HG03066 (cell line): ENCODE measurements around the gene SLC4A1.

ENCODE experiments used
- ATAC-seq: cut with Tn5 transposase; IDR thresholded peaks from one replicate; pipeline ENCODE4 v1.9.1; 2021; ENCODE audit warnings: low read depth; ENCODE audit not compliant: unreplicated experiment

SLC4A1 gene

DNA sequence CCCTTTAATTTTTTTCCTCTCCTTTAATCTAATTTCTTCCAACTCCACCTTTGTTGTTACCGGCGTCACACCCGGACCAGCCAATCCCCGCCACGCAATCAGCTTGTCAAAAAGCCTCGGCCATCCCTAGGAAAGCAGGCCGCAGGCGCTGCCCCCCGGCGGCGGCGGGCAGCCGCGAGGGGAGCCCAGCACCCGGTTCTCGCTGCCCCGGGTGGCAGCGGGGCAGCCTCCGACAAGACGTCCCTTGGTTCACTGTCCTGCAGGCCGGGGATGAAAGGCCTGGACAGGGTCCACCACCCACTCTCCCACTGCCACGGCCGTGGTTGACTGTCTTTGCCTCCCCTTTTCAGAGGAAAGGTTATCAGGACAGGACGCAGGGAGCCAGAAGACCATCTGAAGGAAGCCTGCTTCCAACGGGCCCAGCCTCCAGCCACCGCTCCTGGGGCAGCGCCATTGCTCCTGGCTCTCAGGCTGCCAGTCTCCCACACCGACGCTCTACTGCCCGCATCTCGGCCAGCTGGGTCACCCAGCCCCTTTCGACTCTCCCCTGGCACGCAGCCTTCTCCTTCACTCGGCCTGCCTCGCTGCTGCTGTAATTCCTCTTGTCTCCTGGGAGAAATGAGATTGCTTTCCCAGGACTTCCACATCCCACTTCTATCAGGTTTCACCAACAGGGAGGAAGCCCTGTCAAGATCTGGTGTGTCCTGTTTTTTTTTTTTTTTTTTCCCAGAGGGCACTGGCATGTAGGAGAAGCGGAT, 45.6 kb downstream of the SLC4A1 start:
- no peak for ATAC-seq

- ATAC-seq: no peak
Measured at GRCh38 chr17:44221862-44222111, 46.1 kb downstream of the SLC4A1 start.

DNA sequence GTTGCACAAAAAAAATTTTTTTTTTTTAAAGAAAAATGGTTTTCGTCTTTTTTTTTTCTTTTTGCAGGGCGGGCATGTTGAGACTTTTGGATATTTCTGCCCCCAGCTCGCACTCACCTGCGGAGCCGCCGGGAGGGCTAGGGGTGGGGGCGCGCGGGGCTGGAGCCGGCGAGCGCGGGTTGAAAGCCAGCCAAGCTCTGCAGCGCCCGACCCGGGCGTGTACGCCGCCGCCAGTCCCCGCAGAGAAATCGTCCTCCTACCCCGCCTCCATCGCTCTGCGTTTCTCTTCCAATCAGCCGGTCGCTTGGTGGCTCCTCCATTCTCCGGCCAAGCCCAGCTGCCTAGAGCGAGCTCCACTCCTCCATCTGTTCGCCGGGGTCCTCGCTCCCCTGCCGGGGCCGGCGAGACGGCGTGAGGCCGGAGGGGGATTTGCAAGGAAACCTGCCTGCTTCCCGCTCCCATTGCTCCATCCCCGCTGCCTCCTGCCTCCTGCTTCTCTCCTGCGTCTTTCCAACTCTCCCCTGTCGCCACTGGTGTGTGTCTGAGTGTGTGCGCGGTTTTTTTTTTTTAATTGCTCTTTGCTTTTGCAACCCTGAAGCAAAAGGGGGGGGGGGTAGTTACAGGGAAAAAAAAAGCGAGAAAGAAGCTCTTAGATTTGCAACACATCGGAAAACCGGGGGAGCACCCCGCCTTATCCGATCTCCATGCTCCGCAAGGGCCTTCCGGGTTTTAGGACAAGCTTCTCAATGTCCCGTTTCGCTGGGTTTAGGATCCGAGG, 46.7 kb downstream of the SLC4A1 start:
- no peak for ATAC-seq

DNA sequence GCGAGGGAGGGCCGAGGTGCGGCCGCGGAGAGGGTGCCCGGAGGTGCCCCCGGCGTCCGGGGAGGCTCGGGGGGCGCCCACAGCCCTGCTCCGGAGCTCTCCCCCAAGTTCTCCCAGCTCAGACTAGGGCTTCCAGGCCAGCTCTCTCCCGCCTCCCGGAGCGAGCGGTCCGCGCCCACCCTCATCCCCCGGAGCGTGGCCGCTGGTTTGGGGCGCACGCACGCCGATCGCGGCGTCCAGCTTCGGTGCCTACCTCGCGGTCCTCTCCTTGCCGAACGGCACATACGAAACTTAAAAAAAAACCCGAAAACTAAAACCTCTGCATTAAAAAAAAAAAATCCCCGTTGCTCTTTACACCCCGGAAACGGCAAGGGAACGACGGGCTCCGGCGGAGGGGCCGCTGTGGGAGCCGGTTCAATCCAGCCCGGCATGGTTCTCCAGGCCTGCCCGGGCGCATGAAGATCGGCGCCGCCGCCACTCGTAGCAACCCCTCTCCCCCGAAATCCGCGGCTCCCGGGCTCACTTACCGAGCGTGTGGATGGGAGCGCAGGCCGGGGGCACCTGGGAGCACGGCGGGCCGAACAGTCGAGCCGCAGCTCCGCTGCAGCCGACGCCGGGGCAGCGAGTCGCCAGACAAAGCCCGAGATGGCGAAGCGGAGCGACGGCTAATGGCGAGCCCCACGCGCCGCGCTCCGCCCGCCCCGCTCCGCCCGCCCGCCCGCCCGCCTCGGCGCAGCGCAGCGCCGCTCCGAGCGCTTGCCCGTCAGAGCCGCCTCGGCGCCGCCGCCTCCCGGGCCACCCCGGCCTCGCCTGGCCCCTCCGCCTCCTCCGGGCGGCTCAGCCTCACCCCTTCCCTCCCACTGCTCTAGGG, 47.5 kb downstream of the SLC4A1 start:
- no peak for ATAC-seq

GRCh38 chr17:44219616-44220212, 48.2 kb downstream of the SLC4A1 start, which contains the start of gene UBTF:
Gene UBTF (minus strand): TSS chr17:44219675. CDS start chr17:44218229, 1,446 bp downstream.
- no peak for ATAC-seq

DNA sequence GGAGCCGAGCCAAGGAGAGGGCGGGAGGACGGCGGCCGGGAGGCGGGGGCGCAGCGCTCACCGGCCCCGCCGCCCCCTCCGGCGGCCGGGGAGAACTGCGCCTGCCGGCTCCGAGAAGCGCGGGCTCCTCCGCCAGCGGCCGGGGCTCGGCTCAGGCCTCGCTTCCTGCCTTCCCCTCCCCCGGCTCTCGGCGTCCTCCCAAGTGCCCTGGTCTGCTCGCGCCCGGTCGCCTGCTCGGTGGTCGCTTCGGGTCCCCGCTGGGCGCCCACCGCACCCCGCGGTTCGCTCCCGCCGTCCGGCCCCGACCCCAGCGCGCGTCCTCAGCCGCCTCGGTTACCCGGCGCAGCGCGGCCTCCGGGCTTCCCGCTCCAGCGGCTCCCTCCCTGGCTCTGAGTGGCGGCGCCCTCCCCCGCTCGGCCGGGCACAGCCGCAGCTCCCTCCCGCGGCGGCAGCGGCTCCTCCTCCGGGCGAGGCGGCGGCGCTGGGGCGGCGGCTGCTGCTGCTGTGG, 48.8 kb downstream of the SLC4A1 start:
- ATAC-seq: peak; percentile 22

- peak; percentile 26 for ATAC-seq
Measured at GRCh38 chr17:44218344-44219107, 49.4 kb downstream of the SLC4A1 start.

- no peak for ATAC-seq
Measured at GRCh38 chr17:44217738-44218343, 50.1 kb downstream of the SLC4A1 start.

DNA sequence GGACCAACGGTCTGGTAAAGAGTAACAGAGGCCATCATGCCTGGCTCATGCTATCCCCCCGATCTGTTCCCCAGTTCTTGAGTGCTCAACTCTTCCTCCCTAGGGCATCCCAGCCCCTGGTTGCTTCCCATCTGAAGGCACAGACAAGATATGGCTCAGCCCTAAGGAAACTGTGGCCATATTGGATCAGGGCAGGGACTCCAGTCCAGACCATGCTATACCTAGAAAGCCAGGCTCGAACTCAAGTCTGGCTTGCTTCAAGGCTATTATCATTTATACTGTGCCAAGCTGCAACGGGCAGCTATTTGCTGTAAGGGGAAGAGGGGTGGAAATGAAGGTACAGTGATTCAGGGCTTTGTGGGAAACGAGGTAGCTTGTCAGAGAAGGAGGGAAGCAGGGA, 51.2 kb downstream of the SLC4A1 start:
- ATAC-seq: no peak

DNA sequence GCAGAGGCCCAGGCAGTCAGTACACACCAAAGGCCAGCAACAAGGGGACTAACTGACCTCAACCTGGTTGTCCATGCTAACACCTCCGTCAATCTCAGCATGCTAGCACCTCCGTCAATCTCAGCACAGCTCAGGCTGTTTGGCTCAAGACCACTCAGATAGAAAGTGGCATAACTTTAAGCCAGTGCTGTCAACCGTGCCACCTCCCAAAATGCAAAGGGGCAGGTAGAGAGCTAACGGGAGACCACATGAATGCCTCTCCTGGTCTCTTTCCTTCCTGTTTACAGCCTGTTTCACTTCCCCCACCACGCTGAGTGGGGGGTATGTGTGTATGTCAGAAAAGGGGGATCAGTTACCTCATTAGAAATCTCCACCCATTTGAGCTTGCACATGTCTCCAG, 51.8 kb downstream of the SLC4A1 start:
- ATAC-seq: no peak

DNA sequence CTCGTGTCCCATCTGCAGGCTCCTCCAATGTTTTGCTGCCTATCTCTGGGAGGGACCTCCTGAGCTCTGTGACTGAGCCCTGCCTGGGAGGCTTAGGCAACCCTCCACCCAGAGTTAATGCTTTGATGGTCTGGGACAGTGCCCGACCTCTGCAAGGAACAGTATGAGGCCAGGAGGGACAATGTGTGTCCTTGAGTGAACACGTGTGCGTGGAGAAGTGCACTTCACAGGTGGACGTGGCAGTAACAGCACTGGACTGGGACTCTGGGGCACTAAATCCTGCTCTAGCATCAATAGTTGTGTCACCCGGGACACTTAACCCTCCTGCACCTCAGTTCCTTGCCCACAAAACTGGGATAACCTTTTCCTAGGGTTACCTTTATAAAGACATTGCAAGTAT, 53.0 kb downstream of the SLC4A1 start:
- no peak for ATAC-seq

GRCh38 chr17:44214230-44214494, 53.8 kb downstream of the SLC4A1 start:
- no peak for ATAC-seq

GRCh38 chr17:44213403-44214229, 54.3 kb downstream of the SLC4A1 start:
- ATAC-seq: no peak

- no peak for ATAC-seq
Measured at GRCh38 chr17:44212507-44213402, 55.2 kb downstream of the SLC4A1 start.

GRCh38 chr17:44211281-44212265, 56.4 kb downstream of the SLC4A1 start:
- no peak for ATAC-seq

DNA sequence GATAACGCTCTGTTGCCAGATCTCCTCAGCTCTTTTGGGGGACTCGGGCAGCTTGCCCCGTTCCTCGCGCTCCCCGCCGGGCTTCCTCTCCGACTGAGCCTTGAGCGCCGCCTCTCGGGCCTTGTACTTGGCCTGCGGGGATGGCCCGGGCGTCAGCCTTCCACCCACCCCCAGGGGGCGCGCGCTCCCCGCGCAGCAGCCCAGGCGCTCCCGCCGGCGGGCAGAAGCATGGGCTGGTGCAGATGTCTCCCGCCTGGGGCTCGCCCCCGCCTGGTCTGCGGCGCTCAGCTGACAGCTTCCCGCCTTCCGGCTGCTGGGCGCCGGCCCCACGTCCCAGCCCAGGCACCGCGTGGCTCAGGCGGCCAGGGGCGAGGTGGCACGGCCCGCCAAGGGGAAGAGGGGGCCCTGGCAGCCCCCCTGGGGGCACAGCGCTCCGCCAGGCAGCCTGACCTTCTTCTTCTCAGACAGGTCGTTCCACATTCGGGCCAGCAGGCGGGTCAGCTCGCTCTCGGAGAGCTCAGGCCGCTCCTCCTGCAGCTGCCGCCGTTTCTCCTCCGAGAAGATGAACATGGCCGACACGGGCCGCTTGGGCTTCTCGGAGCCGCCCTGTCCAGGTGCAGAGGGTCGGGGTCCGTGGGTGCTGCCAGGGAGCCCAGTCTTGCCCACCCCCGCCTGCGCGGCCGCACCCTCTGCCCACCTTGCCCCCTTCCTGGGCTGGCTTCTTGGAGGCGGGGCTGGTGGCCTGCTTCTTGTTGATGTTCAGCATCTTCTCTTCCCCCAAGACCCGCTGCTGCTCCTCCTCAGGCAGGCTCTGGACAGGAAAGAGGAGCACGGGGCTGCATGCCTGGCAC, 57.4 kb downstream of the SLC4A1 start:
- ATAC-seq: peak; percentile 50
